ENCODE measurements around the gene RBM20. TPM values are rescaled to one million over a fixed set of nuclear protein-coding genes. Genes with fewer than 3 reads are reported as not detected.
A peak's percentile ranks its signal among the peaks of the same experiment; 100 is the strongest.
"Not testable (repeated sequence)": the region's sequence is repeated elsewhere in the genome, so short reads cannot be mapped to it uniquely, and the experiment has no call there.

RBM20 gene
- total RNA-seq, 8 experiments from 2014 or later, result 0.31 to 19.1 (median 8.8) TPM

DNA sequence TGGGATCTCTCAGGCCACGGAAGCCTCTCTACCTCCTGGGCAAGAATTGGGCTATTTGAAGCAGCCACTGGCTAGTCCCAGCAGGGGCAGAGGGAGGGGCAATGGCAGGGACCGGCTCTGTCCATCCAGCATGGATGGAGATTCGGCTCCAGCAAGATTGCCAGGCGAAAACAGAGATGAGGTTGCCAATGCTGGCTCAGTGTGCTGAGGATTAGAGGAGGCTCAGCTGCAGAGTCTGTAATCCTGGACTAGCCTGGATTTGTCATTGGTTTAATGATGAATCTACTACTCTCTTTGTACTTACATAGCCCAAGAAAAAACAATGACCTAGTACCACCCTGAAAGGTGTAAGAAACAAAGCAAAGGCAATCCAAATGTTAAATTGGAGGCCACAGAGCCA lies 115.4 kb downstream of the RBM20 start:
- 62 to 100% (median 100%) methylated on average over 1 to 4 of the region's 4 CpGs; no CpG with 5 or more reads in 3 of the 10 experiments for WGBS, 10 experiments
- no peak overlapping the region for H3K27ac ChIP-seq
- ATAC-seq (replicated peaks in 6 of 8), result no peak
- peaks cover 7 to 8% of the 10 kb centered on the region in 2 donors for H3K4me1 ChIP-seq (replicated peaks in 1 of 2)
- H3K4me3 ChIP-seq, result no peak overlapping the region
- in situ Hi-C loops (cut with MboI; ENCODE audit: low pct_unique_long_range_greater_than_20kb in 2 of 9, low sequenced_read_pairs in 9 of 9, unreplicated experiment in 9 of 9), result loop anchor here in 1 of 9 experiments (25.0 kb wide), 1 partner anchor 128 kb away; no protein-coding TSS in a partner anchor

DNA sequence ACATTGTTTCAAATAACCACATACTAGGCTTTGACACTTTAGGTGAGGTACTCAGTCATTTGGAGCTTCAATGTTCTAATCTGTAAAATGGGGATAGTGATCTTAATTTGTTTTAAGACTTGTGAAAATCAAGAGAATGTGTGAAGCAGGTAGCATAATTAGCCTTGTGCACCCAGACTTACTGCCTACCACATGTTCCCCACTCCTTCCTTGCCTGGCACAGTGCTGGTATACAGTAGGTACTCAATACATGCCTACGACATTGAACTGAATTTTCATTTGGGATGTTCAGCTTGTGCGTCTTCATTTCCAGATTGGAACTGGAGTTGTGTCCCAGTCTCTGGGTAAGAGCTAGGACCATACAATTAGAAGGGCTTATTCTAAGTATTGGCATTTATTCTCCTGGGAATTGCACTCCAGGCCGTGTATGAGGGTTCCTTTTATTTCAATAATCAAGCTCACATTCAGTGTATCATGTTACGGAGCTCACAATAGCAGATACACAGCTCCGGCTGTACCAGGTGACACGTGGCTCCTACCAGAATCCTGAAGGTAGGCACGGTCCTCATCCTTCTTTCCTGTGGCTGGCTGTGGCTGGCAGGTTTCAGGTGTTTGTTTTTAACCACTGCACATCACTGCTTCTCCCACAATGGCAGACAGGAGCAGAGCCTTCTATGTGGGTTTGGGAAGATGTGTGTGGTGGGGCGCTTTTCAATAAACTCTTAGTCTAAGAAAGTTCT lies 118.1 kb downstream of the RBM20 start:
- no peak for ATAC-seq (replicated peaks in 6 of 8)
- in situ Hi-C loops (cut with MboI; ENCODE audit: low pct_unique_long_range_greater_than_20kb in 2 of 9, low sequenced_read_pairs in 9 of 9, unreplicated experiment in 9 of 9), result loop anchor here in 1 of 9 experiments (25.0 kb wide), 1 partner anchor 125 kb away; no protein-coding TSS in a partner anchor
- 44 to 100% (median 80%) methylated on average over 1 to 7 of the region's 8 CpGs; no CpG with 5 or more reads in 2 of the 10 experiments for WGBS, 10 experiments
- Histone ChIP-seq H3K4me3 (no peak overlapping the region), H3K4me1 (replicated peaks in 1 of 2) (peaks cover 24 to 25% of the 10 kb centered on the region in 2 donors), H3K27ac (no peak overlapping the region)

DNA sequence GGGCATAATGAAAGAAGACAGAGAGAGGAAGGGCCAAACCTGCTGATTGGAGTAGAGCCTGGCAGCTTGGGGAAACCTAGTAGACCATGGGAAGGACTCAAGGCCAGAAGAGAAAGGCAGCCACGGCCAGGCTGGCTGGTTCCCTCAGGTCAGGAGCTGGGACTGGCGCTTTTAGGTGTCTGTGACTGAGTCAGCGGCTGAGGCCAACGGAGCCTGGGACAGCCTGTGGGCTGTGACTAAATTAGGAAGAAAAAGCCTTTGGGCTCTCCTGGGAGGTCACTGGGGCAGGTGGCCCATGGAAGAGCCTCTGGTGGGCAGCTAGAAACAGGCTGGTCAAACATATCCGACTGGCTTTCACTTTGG lies 118.7 kb downstream of the RBM20 start:
- in situ Hi-C loops (cut with MboI; ENCODE audit: low pct_unique_long_range_greater_than_20kb in 2 of 9, low sequenced_read_pairs in 9 of 9, unreplicated experiment in 9 of 9), result loop anchor here in 1 of 9 experiments (25.0 kb wide), 1 partner anchor 124 kb away; no protein-coding TSS in a partner anchor
- 87 to 100% (median 96%) methylated on average over 1 to 5 of the region's 5 CpGs; no CpG with 5 or more reads in 4 of the 10 experiments for WGBS, 10 experiments
- Histone ChIP-seq H3K27ac (no peak overlapping the region), H3K4me1 (replicated peaks in 1 of 2) (peaks cover 24 to 25% of the 10 kb centered on the region in 2 donors), H3K4me3 (no peak overlapping the region)
- ATAC-seq (replicated peaks in 6 of 8), result no peak

DNA sequence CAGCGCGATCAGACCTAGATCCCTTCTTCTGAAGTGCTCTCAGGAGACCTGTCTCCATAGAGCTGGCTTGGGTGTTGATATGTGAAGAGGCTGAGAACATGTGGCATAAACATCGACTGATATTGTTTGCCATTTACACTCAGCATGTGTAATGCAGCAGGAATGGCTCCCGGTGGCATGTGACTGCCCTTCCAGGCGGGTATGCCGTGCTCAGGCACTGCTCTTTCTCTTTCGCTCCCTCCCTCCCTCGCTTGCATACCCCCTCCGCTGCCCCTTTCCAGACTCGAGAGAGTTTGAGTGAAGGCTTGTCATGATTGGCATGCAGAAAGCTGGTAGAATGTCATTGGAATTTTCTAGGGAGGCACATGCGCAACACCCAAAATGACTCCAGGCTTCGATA lies 120.2 kb downstream of the RBM20 start:
- H3K27ac ChIP-seq, result peak overlapping the region in 1 of 2 donors; percentile 56
- in situ Hi-C loops (cut with MboI; ENCODE audit: low pct_unique_long_range_greater_than_20kb in 2 of 9, low sequenced_read_pairs in 9 of 9, unreplicated experiment in 9 of 9), result loop anchor here in 1 of 9 experiments (25.0 kb wide), 1 partner anchor 123 kb away; no protein-coding TSS in a partner anchor
- ATAC-seq (replicated peaks in 6 of 8), result peak in 3 of 8 experiments; percentile 21 to 47 (median 46)
- H3K4me3 ChIP-seq, result no peak overlapping the region
- 74 to 100% (median 90%) methylated on average over 2 to 4 of the region's 12 CpGs; no CpG with 5 or more reads in 6 of the 10 experiments for WGBS, 10 experiments
- H3K4me1 ChIP-seq (replicated peaks in 1 of 2), result peaks cover 24 to 25% of the 10 kb centered on the region in 2 donors

DNA sequence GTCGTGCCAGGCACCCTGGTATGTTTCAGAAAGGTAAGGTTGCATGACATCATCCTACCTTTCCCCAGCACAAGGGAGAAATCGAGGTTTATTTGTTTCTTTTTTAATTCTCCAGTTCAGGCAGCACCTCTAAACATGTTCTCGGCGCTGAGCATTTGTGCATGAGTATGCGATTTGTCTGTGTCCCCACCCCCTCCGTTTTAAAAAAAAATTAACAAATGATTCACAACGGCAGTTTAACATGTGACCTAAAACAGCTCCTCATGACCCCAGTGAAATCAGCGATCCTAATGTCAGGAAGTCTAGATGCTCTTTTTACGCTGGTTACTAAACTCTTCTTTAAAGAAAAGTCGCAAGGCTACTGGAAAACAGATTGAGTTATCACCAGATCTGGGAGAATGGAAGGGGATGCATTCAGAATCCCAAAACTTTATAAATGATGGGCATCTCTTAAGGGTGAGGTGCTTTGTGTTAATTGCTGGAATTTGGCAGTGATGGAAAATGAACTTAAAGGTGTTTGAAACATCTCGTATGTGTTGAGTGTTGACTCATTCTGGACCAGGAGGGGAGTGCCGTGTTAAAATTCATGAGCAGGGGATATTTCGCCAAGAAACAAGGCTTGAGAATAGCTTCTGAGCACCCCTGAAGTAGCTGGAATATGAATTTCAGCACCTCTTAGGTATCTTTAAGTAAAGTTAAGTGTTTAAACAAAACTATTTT lies 120.8 kb downstream of the RBM20 start:
- Histone ChIP-seq H3K27ac (peak overlapping the region; percentile 12 to 56), H3K4me3 (no peak overlapping the region), H3K4me1 (replicated peaks in 1 of 2) (peaks cover 24 to 25% of the 10 kb centered on the region in 2 donors)
- in situ Hi-C loops (cut with MboI; ENCODE audit: low pct_unique_long_range_greater_than_20kb in 2 of 9, low sequenced_read_pairs in 9 of 9, unreplicated experiment in 9 of 9), result loop anchor here in 1 of 9 experiments (25.0 kb wide), 1 partner anchor 122 kb away; no protein-coding TSS in a partner anchor
- ATAC-seq (replicated peaks in 6 of 8), result peak in 6 of 8 experiments; percentile 36 to 80 (median 64)
- WGBS, 10 experiments, result 66 to 100% (median 79%) methylated on average over 2 to 12 of the region's 13 CpGs

DNA sequence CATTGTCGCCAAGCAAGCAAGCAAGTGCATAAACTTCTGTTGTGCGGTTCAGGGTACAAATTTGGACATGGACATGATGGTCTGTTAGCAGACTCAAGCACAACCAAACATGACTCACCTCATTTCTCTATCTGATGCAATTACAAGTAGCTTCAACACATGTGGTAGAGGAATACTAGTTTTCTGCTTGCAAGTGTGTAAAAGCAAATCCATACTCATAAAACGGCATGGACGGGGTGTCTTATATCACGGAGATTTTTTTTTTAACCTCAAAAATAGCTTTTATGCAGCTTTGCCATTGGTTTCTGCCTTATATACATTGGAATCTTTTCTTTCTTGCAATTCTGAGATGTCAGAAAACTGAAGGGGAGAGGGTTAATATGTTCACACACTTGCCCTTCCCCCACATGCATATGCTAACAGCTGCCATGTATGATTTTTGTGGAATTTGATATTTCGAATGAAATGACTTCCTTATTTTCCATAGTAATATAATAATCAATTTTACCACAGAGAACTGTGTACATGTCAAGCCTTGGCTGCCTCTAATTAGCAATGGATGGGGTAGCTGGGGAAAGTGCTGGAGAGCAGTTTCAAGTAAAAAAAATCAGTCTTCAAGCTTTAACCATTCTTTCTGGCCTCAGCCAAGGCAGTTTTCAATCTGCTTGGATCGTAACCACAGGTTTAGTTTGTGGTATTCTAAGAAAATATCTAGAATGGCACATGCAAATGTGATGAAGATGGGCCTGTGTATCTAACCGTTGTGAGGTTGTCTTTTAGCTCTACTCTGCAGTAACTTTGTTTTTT lies 121.6 kb downstream of the RBM20 start:
- peak overlapping the region in 1 of 2 donors; percentile 58 for H3K27ac ChIP-seq
- H3K4me3 ChIP-seq, result no peak overlapping the region
- ATAC-seq (replicated peaks in 6 of 8), result peak in 6 of 8 experiments; percentile 18 to 85 (median 61)
- in situ Hi-C loops (cut with MboI; ENCODE audit: low pct_unique_long_range_greater_than_20kb in 2 of 9, low sequenced_read_pairs in 9 of 9, unreplicated experiment in 9 of 9), result loop anchor here in 1 of 9 experiments (25.0 kb wide), 1 partner anchor 122 kb away; no protein-coding TSS in a partner anchor
- WGBS, 10 experiments, result 44 to 100% (median 88%) methylated on average over 2 to 8 of the region's 8 CpGs
- H3K4me1 ChIP-seq (replicated peaks in 1 of 2), result peaks cover 24 to 25% of the 10 kb centered on the region in 2 donors

DNA sequence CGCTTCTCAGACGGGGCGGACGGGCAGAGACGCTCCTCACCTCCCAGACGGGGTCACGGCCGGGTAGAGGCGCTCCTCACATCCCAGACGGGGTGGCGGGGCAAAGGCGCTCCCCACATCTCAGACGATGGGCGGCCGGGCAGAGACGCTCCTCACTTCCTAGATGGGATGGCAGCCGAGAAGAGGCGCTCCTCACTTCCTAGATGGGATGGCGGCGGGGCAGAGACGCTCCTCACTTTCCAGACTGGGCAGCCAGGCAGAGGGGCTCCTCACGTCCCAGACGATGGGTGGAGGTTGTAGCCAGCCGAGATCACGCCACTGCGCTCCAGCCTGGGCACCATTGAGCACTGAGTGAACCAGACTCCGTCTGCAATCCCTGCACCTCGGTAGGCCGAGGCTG lies 123.5 kb downstream of the RBM20 start:
- H3K27ac ChIP-seq; H3K4me3 ChIP-seq; ATAC-seq (replicated peaks in 6 of 8): not testable (repeated sequence)
- no CpG with 5 or more reads among the region's 29 CpGs for WGBS, 10 experiments
- H3K4me1 ChIP-seq (replicated peaks in 1 of 2), result peaks cover 31% of the 10 kb centered on the region in 2 donors
- in situ Hi-C loops (cut with MboI; ENCODE audit: low pct_unique_long_range_greater_than_20kb in 2 of 9, low sequenced_read_pairs in 9 of 9, unreplicated experiment in 9 of 9), result loop anchor here in 1 of 9 experiments (25.0 kb wide), 1 partner anchor 120 kb away; no protein-coding TSS in a partner anchor

DNA sequence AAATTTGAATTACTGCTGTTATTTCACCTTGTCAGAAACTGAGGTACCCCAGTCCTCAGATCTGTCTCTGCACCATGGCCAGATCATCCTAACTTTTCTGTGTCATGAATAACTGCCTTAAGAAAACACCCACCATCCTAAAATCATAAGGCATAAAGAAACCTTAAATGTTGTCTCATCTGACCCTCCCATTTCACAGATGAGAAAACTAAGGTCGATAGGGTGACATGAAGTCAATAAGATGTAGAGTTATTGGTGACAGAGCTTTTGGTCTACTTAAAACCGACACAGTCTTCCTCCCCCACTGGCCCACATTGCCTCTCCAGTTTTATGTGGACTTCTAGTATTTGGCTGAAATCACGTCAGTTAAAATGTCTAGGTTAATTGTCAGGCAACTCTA lies 126.1 kb downstream of the RBM20 start:
- in situ Hi-C loops (cut with MboI; ENCODE audit: low pct_unique_long_range_greater_than_20kb in 2 of 9, low sequenced_read_pairs in 9 of 9, unreplicated experiment in 9 of 9), result loop anchor here in 1 of 9 experiments (25.0 kb wide), 1 partner anchor 117 kb away; no protein-coding TSS in a partner anchor
- no peak overlapping the region for H3K4me3 ChIP-seq
- no peak for ATAC-seq (replicated peaks in 6 of 8)
- 26 to 100% (median 50%) methylated on average over 1 to 3 of the region's 3 CpGs; no CpG with 5 or more reads in 3 of the 10 experiments for WGBS, 10 experiments
- peaks cover 17 to 20% of the 10 kb centered on the region in 2 donors for H3K4me1 ChIP-seq (replicated peaks in 1 of 2)
- no peak overlapping the region for H3K27ac ChIP-seq

DNA sequence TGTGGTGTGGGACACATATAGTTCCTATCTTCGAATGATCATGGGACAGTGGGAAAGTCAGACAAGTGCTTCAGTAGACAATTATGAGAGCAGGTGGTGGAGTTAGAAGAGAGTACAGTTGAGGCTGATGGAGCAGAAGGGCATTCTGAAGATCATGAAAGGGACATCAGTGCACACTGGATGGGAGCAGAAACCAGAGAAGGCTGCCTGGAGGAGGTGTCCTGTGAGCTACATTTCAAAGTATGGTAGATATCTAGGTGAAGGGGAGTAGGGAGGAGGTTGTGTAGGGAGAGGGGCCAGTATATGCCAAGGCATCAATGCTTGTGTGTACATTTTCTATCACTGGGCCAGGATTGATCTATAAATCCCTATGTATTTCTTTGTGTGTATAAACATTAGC lies 127.3 kb downstream of the RBM20 start:
- in situ Hi-C loops (cut with MboI; ENCODE audit: low pct_unique_long_range_greater_than_20kb in 2 of 9, low sequenced_read_pairs in 9 of 9, unreplicated experiment in 9 of 9), result loop anchor here in 1 of 9 experiments (25.0 kb wide), 1 partner anchor 116 kb away; no protein-coding TSS in a partner anchor
- peaks cover 7 to 10% of the 10 kb centered on the region in 2 donors for H3K4me1 ChIP-seq (replicated peaks in 1 of 2)
- WGBS, 10 experiments, result 71 to 100% (median 95%) methylated on average over 1 of the region's 1 CpG; no CpG with 5 or more reads in 6 of the 10 experiments
- no peak overlapping the region for H3K27ac ChIP-seq
- H3K4me3 ChIP-seq, result no peak overlapping the region
- no peak for ATAC-seq (replicated peaks in 6 of 8)

DNA sequence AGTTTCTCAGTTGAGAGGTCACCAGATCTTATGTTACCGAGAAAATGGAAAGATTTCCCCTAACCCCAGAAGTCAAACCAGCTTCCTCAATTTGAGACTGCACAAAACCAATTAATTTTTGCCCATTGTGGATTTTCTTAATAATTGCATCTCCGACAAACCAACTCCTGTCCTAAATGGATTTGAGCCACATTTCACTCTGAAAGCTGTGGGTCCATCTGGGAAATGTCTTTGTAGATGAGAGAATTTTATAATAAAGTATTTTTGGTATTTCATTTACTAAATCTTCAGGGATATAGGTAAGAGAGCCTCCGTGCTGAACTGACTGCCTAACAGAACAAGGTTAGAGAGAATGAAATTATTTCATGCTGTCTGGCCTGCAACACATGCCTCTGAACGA lies 127.9 kb downstream of the RBM20 start:
- Histone ChIP-seq H3K4me1 (replicated peaks in 1 of 2) (peaks cover 7 to 10% of the 10 kb centered on the region in 2 donors), H3K4me3 (no peak overlapping the region), H3K27ac (no peak overlapping the region)
- no peak for ATAC-seq (replicated peaks in 6 of 8)
- 40 to 100% (median 87%) methylated on average over 1 to 4 of the region's 4 CpGs for WGBS, 10 experiments
- in situ Hi-C loops (cut with MboI; ENCODE audit: low pct_unique_long_range_greater_than_20kb in 2 of 9, low sequenced_read_pairs in 9 of 9, unreplicated experiment in 9 of 9), result loop anchor here in 1 of 9 experiments (25.0 kb wide), 1 partner anchor 115 kb away; no protein-coding TSS in a partner anchor

DNA sequence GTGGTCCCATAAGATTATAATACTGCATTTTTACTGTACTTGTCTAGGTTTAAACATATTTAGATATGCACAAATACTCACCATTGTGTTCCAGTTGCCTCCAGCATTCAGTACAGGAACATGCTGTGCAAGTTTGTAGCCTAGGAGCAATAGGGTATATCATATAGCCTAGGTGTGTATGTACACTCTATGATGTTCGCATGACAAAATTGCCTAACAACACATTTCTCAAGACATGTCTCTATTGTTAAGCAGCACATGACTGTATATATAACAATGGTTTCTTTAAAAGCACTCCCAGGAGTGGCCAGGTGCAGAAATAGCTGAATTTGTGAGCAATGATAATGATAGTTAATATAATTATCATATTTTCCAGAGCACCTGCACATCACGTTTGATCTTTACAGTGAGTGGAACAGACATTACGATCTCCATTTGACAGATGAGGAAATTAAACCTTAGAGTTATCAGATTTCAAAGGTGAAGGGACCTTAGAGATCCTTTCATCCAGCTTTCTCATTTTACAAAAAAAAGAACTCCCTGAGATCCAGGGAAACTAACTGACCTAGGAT lies 128.4 kb downstream of the RBM20 start:
- H3K4me1 ChIP-seq (replicated peaks in 1 of 2), result peaks cover 7 to 10% of the 10 kb centered on the region in 2 donors
- WGBS, 10 experiments, result 60 to 93% (median 79%) methylated on average over 1 to 3 of the region's 3 CpGs; no CpG with 5 or more reads in 3 of the 10 experiments
- in situ Hi-C loops (cut with MboI; ENCODE audit: low pct_unique_long_range_greater_than_20kb in 2 of 9, low sequenced_read_pairs in 9 of 9, unreplicated experiment in 9 of 9), result loop anchor here in 1 of 9 experiments (25.0 kb wide), 1 partner anchor 115 kb away; no protein-coding TSS in a partner anchor
- no peak for ATAC-seq (replicated peaks in 6 of 8)
- no peak overlapping the region for H3K4me3 ChIP-seq
- no peak overlapping the region for H3K27ac ChIP-seq

Measured in motor neuron (in vitro differentiated cells).